H1 (cell line): ENCODE results near the gene ZPR1. TPM values are rescaled to one million over a fixed set of nuclear protein-coding genes. Genes with fewer than 3 reads are reported as not detected.
A peak's percentile ranks its signal among the peaks of the same experiment; 100 is the strongest.
"Not testable (repeated sequence)": the region's sequence is repeated elsewhere in the genome, so short reads cannot be mapped to it uniquely, and the experiment has no call there.

ENCODE experiments used
- CTCF ChIA-PET: fragments of 300-600 bp; sonication (Branson Sonifier 250); formaldehyde crosslinking; loops from one replicate; lab custom pipeline; 2021; ENCODE audit not compliant: partially characterized antibody; lab: Charles Lee
- POLR2A ChIA-PET: fragments of 300-600 bp; sonication (Branson Sonifier 250); formaldehyde crosslinking; loops from one replicate; lab custom pipeline; 2021; ENCODE audit warnings: inconsistent platforms; ENCODE audit not compliant: partially characterized antibody; lab: Charles Lee
- DNase-seq, 2 experiments: peaks; one replicate each; pipeline versions ENCODE4 v3.0.0 to v3.0.0-alpha.2; 2010 to 2022; ENCODE audit warnings: low spot score in 2 of 2, low read depth in 1 of 2, mixed read lengths in 1 of 2
- FAIRE-seq: peaks from 2 replicates; lab custom pipeline; 2011; peaks lifted over from hg19 to GRCh38; lab: Jason Lieb, UNC
- H2AFZ ChIP-seq: 2 replicates; pipeline ENCODE4 v1.8.1; 2012; ENCODE audit warnings: low read length, inconsistent platforms
- H2AK5ac ChIP-seq: 2 replicates; pipeline ENCODE4 v1.6.1; 2013; ENCODE audit warnings: low read depth, low read length
- H2BK120ac ChIP-seq: replicated peaks from 2 replicates; pipeline ENCODE3; 2013; ENCODE audit warnings: low read depth, low read length, inconsistent platforms
- H2BK12ac ChIP-seq: 2 replicates; pipeline ENCODE4 v1.6.1; 2013; ENCODE audit warnings: low read depth, low read length
- H2BK15ac ChIP-seq: 2 replicates; pipeline ENCODE4 v1.6.1; 2013; ENCODE audit warnings: low read length
- H2BK20ac ChIP-seq: 2 replicates; pipeline ENCODE4 v1.6.1; 2013; ENCODE audit warnings: low read length
- H2BK5ac ChIP-seq: 2 replicates; pipeline ENCODE4 v1.6.1; 2013; ENCODE audit warnings: low read depth, low read length
- H3K14ac ChIP-seq: 2 replicates; pipeline ENCODE4 v1.6.1; 2013; ENCODE audit warnings: inconsistent platforms; ENCODE audit not compliant: insufficient read length
- H3K18ac ChIP-seq: 2 replicates; pipeline ENCODE4 v1.6.1; 2013; ENCODE audit warnings: low read length; ENCODE audit errors: extremely low read depth
- H3K23ac ChIP-seq: 2 replicates; pipeline ENCODE4 v1.6.1; 2013; ENCODE audit warnings: inconsistent platforms; ENCODE audit not compliant: insufficient read length
- H3K23me2 ChIP-seq: 2 replicates; pipeline ENCODE4 v1.6.1; 2013; ENCODE audit warnings: low read depth, low read length
- H3K27ac ChIP-seq: 2 replicates; pipeline ENCODE4 v1.6.1; 2011; ENCODE audit warnings: low read depth, low read length, inconsistent platforms
- H3K27me3 ChIP-seq, 4 experiments: replicated peaks in 1 of 4; 1 replicate in 1 of 4; 2 replicates in 3 of 4; pipeline versions ENCODE4 v1.6.1 to v1.8.1; 2011 to 2013; ENCODE audit warnings: low read length in 3 of 4, mild to moderate bottlenecking in 3 of 4, inconsistent platforms in 2 of 4, mixed read lengths in 2 of 4, moderate library complexity in 1 of 4; ENCODE audit not compliant: control insufficient read depth in 3 of 4, insufficient read depth in 3 of 4; ENCODE audit errors: extremely low read depth in 1 of 4
- H3K36me3 ChIP-seq, 4 experiments: 2 replicates each; pipeline versions ENCODE4 v1.6.1 to v1.8.1; 2011 to 2013; ENCODE audit warnings: mild to moderate bottlenecking in 4 of 4, low read length in 3 of 4, moderate library complexity in 2 of 4, control low read depth in 1 of 4, inconsistent platforms in 1 of 4; ENCODE audit not compliant: insufficient read depth in 4 of 4, control insufficient read depth in 2 of 4
- H3K4ac ChIP-seq: replicated peaks from 2 replicates; pipeline ENCODE3; 2013; ENCODE audit warnings: low read length, low read depth, mixed read lengths, inconsistent platforms; ENCODE audit not compliant: insufficient read length
- H3K4me1 ChIP-seq, 4 experiments: replicated peaks in 1 of 4; 1 replicate in 1 of 4; 2 replicates in 3 of 4; pipeline versions ENCODE4 v1.6.1 to v1.8.1; 2011 to 2013; ENCODE audit warnings: low read length in 3 of 4, inconsistent platforms in 2 of 4, mixed read lengths in 1 of 4; ENCODE audit not compliant: insufficient read depth in 4 of 4, control insufficient read depth in 3 of 4
- H3K4me2 ChIP-seq, 2 experiments: 2 replicates each; pipeline versions ENCODE4 v1.6.1 to v1.8.1; 2011 to 2013; ENCODE audit warnings: low read depth in 2 of 2, low read length in 2 of 2, control low read depth in 1 of 2, inconsistent platforms in 1 of 2, mild to moderate bottlenecking in 1 of 2; ENCODE audit not compliant: insufficient read depth in 1 of 2
- H3K4me3 ChIP-seq, 4 experiments: fragments of 200-600, 300-600 bp in 1 of 4; sonication (generic), shearing (Covaris generic), sonication (Bioruptor Twin) in 1 of 4; 2 replicates each; pipeline versions ENCODE4 v1.5.1 to v1.8.1; 2011 to 2016; ENCODE audit warnings: low read length in 4 of 4, low read depth in 3 of 4, control low read depth in 2 of 4, inconsistent platforms in 2 of 4, mild to moderate bottlenecking in 2 of 4, mixed read lengths in 1 of 4, moderate library complexity in 1 of 4; ENCODE audit not compliant: insufficient read depth in 2 of 4; ENCODE audit errors: extremely low read depth in 1 of 4
- H3K56ac ChIP-seq: replicated peaks from 2 replicates; pipeline ENCODE3; 2013; ENCODE audit warnings: low read depth, mild to moderate bottlenecking, mixed read lengths, low read length, inconsistent platforms; ENCODE audit not compliant: insufficient read length
- H3K79me1 ChIP-seq: 2 replicates; pipeline ENCODE4 v1.6.1; 2013; ENCODE audit warnings: low read depth, low read length, control low read depth
- H3K79me2 ChIP-seq, 2 experiments: 2 replicates each; pipeline versions ENCODE4 v1.6.1 to v1.8.1; 2012 to 2013; ENCODE audit warnings: low read length in 2 of 2, mild to moderate bottlenecking in 2 of 2, inconsistent platforms in 1 of 2; ENCODE audit not compliant: insufficient read depth in 2 of 2, control insufficient read depth in 1 of 2
- H3K9ac ChIP-seq, 4 experiments: replicated peaks in 1 of 4; 1 replicate in 1 of 4; 2 replicates in 3 of 4; pipeline versions ENCODE4 v1.6.1 to v1.8.1; 2011 to 2013; ENCODE audit warnings: low read depth in 3 of 4, low read length in 3 of 4, control low read depth in 2 of 4, mild to moderate bottlenecking in 2 of 4, moderate library complexity in 2 of 4, inconsistent platforms in 1 of 4; ENCODE audit errors: extremely low read depth in 1 of 4
- H3K9me3 ChIP-seq, 2 experiments: 2 replicates each; pipeline versions ENCODE4 v1.6.1 to v1.8.1; 2012 to 2013; ENCODE audit warnings: mild to moderate bottlenecking in 2 of 2, moderate library complexity in 2 of 2, control low read depth in 1 of 2, inconsistent platforms in 1 of 2, low read depth in 1 of 2, low read length in 1 of 2, mixed read lengths in 1 of 2; ENCODE audit not compliant: insufficient read depth in 2 of 2
- H4K20me1 ChIP-seq, 2 experiments: replicated peaks in 1 of 2; 2 replicates each; pipeline versions ENCODE3 to v1.8.1; 2011 to 2013; ENCODE audit warnings: inconsistent platforms in 2 of 2, low read length in 2 of 2, mild to moderate bottlenecking in 1 of 2; ENCODE audit not compliant: insufficient read depth in 2 of 2, control insufficient read depth in 1 of 2
- H4K5ac ChIP-seq: 2 replicates; pipeline ENCODE4 v1.6.1; 2013; ENCODE audit warnings: low read length, low read depth, mixed read lengths, inconsistent platforms; ENCODE audit not compliant: insufficient read length
- H4K8ac ChIP-seq: 2 replicates; pipeline ENCODE4 v1.8.0; 2013; ENCODE audit warnings: mild to moderate bottlenecking, moderate library complexity, low read length, inconsistent platforms; ENCODE audit not compliant: insufficient read depth; ENCODE audit errors: extremely low read depth
- H4K91ac ChIP-seq: replicated peaks from 2 replicates; pipeline ENCODE3; 2013; ENCODE audit warnings: low read length, mixed read lengths, inconsistent platforms; ENCODE audit not compliant: insufficient read length
- E2F6 ChIP-seq: IDR thresholded peaks from 2 replicates; pipeline ENCODE4 v1.6.1; 2012; ENCODE audit warnings: inconsistent platforms
- RBBP5 ChIP-seq: IDR thresholded peaks from 2 replicates; pipeline ENCODE4 v1.7.1; 2012; ENCODE audit warnings: low read depth, mild to moderate bottlenecking, inconsistent platforms, low read length, moderate library complexity, borderline replicate concordance
- RXRA ChIP-seq: IDR thresholded peaks from 2 replicates; pipeline ENCODE4 v1.6.1; 2011; ENCODE audit warnings: low read depth, mild to moderate bottlenecking, low read length, moderate library complexity; ENCODE audit not compliant: insufficient read depth
- USF2 ChIP-seq: IDR thresholded peaks from 2 replicates; pipeline ENCODE4 v1.6.1; 2011; ENCODE audit warnings: low read length, improper control_type of control experiment
- WGBS, 2 experiments: shearing (Covaris generic) in 1 of 2; methylation state at CpG; one replicate each; pipeline versions ENCODE4 v1.1.6 to v1.1.7; 2013 to 2015; ENCODE audit warnings: low lambda C conversion rate in 2 of 2, mixed read lengths in 2 of 2, inconsistent platforms in 1 of 2, low coverage in 1 of 2, missing lambda C conversion rate in 1 of 2; ENCODE audit not compliant: insufficient replicate concordance in 2 of 2, insufficient coverage in 1 of 2, insufficient read length in 1 of 2; ENCODE audit errors: extremely low coverage in 1 of 2, missing lambda C conversion rate in 1 of 2; 5-methylcytosine and 5-hydroxymethylcytosine counted together
- polyA plus RNA-seq, 7 experiments: library from polyadenylated mRNA; depleted of rRNA in 3 of 7; stranded (reverse) in 5 of 7; unstranded in 2 of 7; fragments of >200 nt in 5 of 7; fragments of 200-250 nt in 2 of 7; gene quantifications; 1 replicate in 5 of 7; 2 replicates in 1 of 7; 4 replicates in 1 of 7; pipeline versions ENCODE4 v1.2.1 to v1.2.3, GENCODE V29; 2011 to 2013; ENCODE audit warnings: missing spikeins in 2 of 7, mixed read lengths in 2 of 7
- total RNA-seq: library from RNA; stranded (reverse); fragmentation: NEBNext Ultra II Directional; extraction: Animal tissue kit (Norgen Biotek cat#: 25700); gene quantifications from 2 replicates; pipeline ENCODE4 v1.2.1, GENCODE V29; 2021

ZPR1 gene
- total and polyA plus RNA-seq, 2 of the 8 experiments (the other 6 are each of a cell fraction or from before 2014, with no cell fraction given): 36.7 to 70.5 TPM

GRCh38 chr11:116835042-116835772 lies 47.4 kb upstream of the ZPR1 start (continued):
- TF ChIP-seq RXRA: no peak
- TF ChIP-seq RBBP5: no peak
- no peak for TF ChIP-seq E2F6
- no peak for TF ChIP-seq USF2

DNA sequence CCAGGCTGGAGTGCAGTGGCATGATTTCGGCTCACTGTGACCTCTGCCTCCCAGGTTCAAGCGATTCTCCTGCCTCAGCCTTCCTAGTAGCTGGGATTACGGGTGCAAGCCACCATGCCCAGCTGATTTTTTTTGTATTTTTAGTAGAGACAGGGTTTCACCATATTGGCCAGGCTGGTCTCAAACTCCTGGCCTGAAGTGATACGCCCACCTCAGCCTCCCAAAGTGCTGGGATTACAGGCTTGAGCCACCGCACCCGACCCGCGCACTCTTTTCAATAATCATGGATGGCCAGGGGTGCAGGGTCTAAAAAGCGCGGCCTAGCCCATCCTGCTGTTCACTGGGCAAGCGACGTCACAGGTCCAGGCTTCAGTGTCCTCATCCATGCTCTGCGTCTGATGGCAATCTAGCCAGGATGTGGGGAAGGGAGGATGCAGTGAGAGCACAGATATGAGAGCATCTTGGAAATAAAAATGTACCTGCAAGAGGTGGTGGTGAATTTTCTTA lies 46.8 kb upstream of the ZPR1 start:
- H3K36me3 ChIP-seq, H3K23me2 ChIP-seq, H2BK5ac ChIP-seq, H3K9ac ChIP-seq, H4K8ac ChIP-seq, H2AK5ac ChIP-seq, H2AFZ ChIP-seq, H3K27me3 ChIP-seq, H3K56ac ChIP-seq, FAIRE-seq, H3K4ac ChIP-seq, H4K5ac ChIP-seq, H3K14ac ChIP-seq, H4K91ac ChIP-seq, H3K18ac ChIP-seq, H3K79me1 ChIP-seq, H2BK120ac ChIP-seq, H4K20me1 ChIP-seq, H3K27ac ChIP-seq, DNase-seq, H3K23ac ChIP-seq, H3K9me3 ChIP-seq, H3K79me2 ChIP-seq, H2BK20ac ChIP-seq: not testable (repeated sequence)
- H2BK15ac ChIP-seq: 0 out of 2 replicates have a peak overlapping the region, but pooled peaks have one; percentile 53
- ChIA-PET POLR2A (interaction anchor here (0.8 to 2.9 kb wide), 3 partner anchors 41 to 310 kb away, joined by 3 to 16 read pairs (median 12); partner anchors contain the start of genes APOA5 and PAFAH1B2), CTCF (interaction anchor here (1.3 to 12.2 kb wide), 4 partner anchors 12 to 271 kb away, joined by 3 to 237 read pairs (median 34); partner anchors contain the start of genes APOA4, APOA5 and ZPR1)
- peak overlapping the region; percentile 80; a peak in 2 of 4 replicates for H3K4me2 ChIP-seq
- peak overlapping the region; percentile 68; the same call in 1 of the 2 replicates for H2BK12ac ChIP-seq
- peak overlapping the region in 2 of 4 experiments; percentile 49 to 64; a peak in 2 of 8 replicates for H3K4me3 ChIP-seq
- WGBS, 2 experiments: 74% methylated on average over 12 of the region's 13 CpGs; no CpG with 5 or more reads in 1 of the 2 experiments
- peaks cover 0 to 24% (median 4%) of the 10 kb centered on the region in 4 experiments; a peak in 5 of 7 replicates for H3K4me1 ChIP-seq
